ENCODE results near the gene YAE1. TPM values are rescaled to one million over a fixed set of nuclear protein-coding genes. Genes with fewer than 3 reads are reported as not detected.

Gene YAE1
- total and polyA plus RNA-seq, 4 donors: 32.5 to 42.9 (median 38.6) TPM

Other genes with a start within 250 kb of the YAE1 start
- gene RALA, start 57.2 kb downstream of the YAE1 start, total RNA-seq: 10 to 100 TPM; 23.2 to 39.6 TPM
- gene RALA, start 57.2 kb downstream of the YAE1 start, polyA plus RNA-seq (ENCODE audit: insufficient read length in 2 of 2): 10 to 100 TPM; 81.7 to 93.3 TPM

All from spinal cord (tissue), 4 donors.